ENCODE data around the gene CWC15.

CWC15 gene

DNA sequence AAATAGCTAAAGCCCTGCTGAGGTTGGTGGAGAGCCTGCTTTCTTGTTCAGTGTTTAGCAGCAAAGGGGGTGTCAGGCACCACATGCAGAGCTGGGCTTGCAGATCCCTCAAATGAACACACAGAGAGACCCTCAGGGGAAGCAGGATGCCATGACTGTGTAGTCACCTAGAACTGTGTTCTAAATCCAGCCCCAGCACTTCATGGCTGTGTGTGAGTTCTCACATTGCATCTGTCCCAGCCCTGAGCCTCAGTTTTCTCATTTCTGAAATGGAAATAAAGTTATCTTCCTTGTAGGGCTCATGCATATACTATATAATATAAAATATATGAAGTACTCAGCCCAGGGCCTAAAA, 47.1 kb downstream of the CWC15 start:
- in situ Hi-C loops (cut with HindIII; ENCODE audit: low pct_ligation_motif_present, low sequenced_read_pairs): no loop called here
- Histone ChIP-seq H3K27me3 (replicated peaks) (no peaks in the 10 kb centered on the region), H3K27ac (peak overlapping the region; percentile 79), H3K36me3 (replicated peaks) (no peaks in the 10 kb centered on the region), H3K4me3 (ENCODE audit: low read depth, low read length) (no peak overlapping the region)
- TF ChIP-seq, protein P1, sequence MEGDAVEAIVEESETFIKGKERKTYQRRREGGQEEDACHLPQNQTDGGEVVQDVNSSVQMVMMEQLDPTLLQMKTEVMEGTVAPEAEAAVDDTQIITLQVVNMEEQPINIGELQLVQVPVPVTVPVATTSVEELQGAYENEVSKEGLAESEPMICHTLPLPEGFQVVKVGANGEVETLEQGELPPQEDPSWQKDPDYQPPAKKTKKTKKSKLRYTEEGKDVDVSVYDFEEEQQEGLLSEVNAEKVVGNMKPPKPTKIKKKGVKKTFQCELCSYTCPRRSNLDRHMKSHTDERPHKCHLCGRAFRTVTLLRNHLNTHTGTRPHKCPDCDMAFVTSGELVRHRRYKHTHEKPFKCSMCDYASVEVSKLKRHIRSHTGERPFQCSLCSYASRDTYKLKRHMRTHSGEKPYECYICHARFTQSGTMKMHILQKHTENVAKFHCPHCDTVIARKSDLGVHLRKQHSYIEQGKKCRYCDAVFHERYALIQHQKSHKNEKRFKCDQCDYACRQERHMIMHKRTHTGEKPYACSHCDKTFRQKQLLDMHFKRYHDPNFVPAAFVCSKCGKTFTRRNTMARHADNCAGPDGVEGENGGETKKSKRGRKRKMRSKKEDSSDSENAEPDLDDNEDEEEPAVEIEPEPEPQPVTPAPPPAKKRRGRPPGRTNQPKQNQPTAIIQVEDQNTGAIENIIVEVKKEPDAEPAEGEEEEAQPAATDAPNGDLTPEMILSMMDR (IDR thresholded peaks at IDR 0.05; ENCODE audit: low read depth, low read length, missing control alignments): no peak
- DNase-seq: no peak

GRCh38 chr11:94925422-94926270, 47.7 kb downstream of the CWC15 start:
- no peak for DNase-seq
- TF ChIP-seq, protein P1 (IDR thresholded peaks at IDR 0.05; ENCODE audit: low read depth, low read length, missing control alignments): no peak
- no peak overlapping the region for H3K4me3 ChIP-seq (ENCODE audit: low read depth, low read length)
- peak overlapping the region; percentile 79 for H3K27ac ChIP-seq
- in situ Hi-C loops (cut with HindIII; ENCODE audit: low pct_ligation_motif_present, low sequenced_read_pairs): no loop called here
- no peaks in the 10 kb centered on the region for H3K36me3 ChIP-seq (replicated peaks)
- H3K27me3 ChIP-seq (replicated peaks): no peaks in the 10 kb centered on the region

GRCh38 chr11:94924612-94925011, 48.7 kb downstream of the CWC15 start:
- H3K36me3 ChIP-seq (replicated peaks): no peaks in the 10 kb centered on the region
- H3K4me3 ChIP-seq (ENCODE audit: low read depth, low read length): no peak overlapping the region
- TF ChIP-seq, protein P1 (IDR thresholded peaks at IDR 0.05; ENCODE audit: low read depth, low read length, missing control alignments): no peak
- in situ Hi-C loops (cut with HindIII; ENCODE audit: low pct_ligation_motif_present, low sequenced_read_pairs): no loop called here
- H3K27me3 ChIP-seq (replicated peaks): no peaks in the 10 kb centered on the region
- no peak for DNase-seq
- H3K27ac ChIP-seq: no peak overlapping the region

DNA sequence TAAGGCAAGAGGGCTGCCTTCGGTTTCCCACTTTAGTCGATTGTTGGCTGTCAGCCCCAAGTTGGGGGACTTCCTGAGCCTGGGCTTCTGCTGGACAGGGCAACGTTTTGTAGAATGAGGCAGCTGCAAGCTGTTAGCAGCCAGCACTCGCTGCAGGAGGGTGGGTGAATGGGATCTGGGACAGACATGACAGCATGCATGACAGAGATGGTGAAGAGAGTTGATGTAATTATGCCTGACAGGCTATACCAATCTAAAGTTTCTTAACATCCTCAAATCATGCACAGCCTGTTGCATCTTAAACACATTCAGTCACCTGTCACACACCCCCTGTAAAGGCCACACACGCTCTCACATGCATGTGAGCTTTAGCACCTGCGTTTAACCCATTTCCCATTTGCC, 49.2 kb downstream of the CWC15 start:
- Histone ChIP-seq H3K27me3 (replicated peaks) (no peaks in the 10 kb centered on the region), H3K36me3 (replicated peaks) (no peaks in the 10 kb centered on the region), H3K4me3 (ENCODE audit: low read depth, low read length) (no peak overlapping the region), H3K27ac (no peak overlapping the region)
- TF ChIP-seq, protein P1 (IDR thresholded peaks at IDR 0.05; ENCODE audit: low read depth, low read length, missing control alignments): no peak
- no peak for DNase-seq
- in situ Hi-C loops (cut with HindIII; ENCODE audit: low pct_ligation_motif_present, low sequenced_read_pairs): no loop called here

GRCh38 chr11:94923004-94923334, 50.4 kb downstream of the CWC15 start:
- DNase-seq: no peak
- TF ChIP-seq, protein P1 (IDR thresholded peaks at IDR 0.05; ENCODE audit: low read depth, low read length, missing control alignments): no peak
- no peaks in the 10 kb centered on the region for H3K36me3 ChIP-seq (replicated peaks)
- H3K27me3 ChIP-seq (replicated peaks): no peaks in the 10 kb centered on the region
- no peak overlapping the region for H3K4me3 ChIP-seq (ENCODE audit: low read depth, low read length)
- no peak overlapping the region for H3K27ac ChIP-seq
- in situ Hi-C loops (cut with HindIII; ENCODE audit: low pct_ligation_motif_present, low sequenced_read_pairs): no loop called here
